ENCODE measurements around the gene SPATA2L.
A peak's percentile ranks its signal among the peaks of the same experiment; 100 is the strongest.

The SPATA2L gene

GRCh38 chr16:89720813-89721545, 19.5 kb upstream of the SPATA2L start, which contains the start of the genes VPS9D1 and ZNF276:
VPS9D1 (minus strand) TSS chr16:89720898; CDS start chr16:89720861, 37 bp downstream.
ZNF276 (plus strand) TSS chr16:89721537; CDS start chr16:89721641, 104 bp downstream.
- no peaks in the 10 kb centered on the region for H3K9me3 ChIP-seq
- peak within 1 kb of the TSS; percentile 71 for H3K4me3 ChIP-seq
- in situ Hi-C loops (cut with MboI; ENCODE audit: low sequenced_read_pairs), result no loop called here
- peaks cover 5% of the 10 kb centered on the region; the same call in 1 of the 2 replicates for H3K4me1 ChIP-seq
- no peaks in the 10 kb centered on the region for H3K27me3 ChIP-seq (ENCODE audit: low read depth)
- peaks cover 34% of the 10 kb centered on the region for H3K36me3 ChIP-seq (replicated peaks)
- DNase-seq (ENCODE audit: low spot score in 2 of 2), result peak; percentile 73 to 88

GRCh38 chr16:89720551-89720812, 19.0 kb upstream of the SPATA2L start:
- Histone ChIP-seq H3K4me1 (peaks cover 5% of the 10 kb centered on the region; the same call in 1 of the 2 replicates), H3K27me3 (ENCODE audit: low read depth) (no peaks in the 10 kb centered on the region), H3K9me3 (no peaks in the 10 kb centered on the region), H3K36me3 (replicated peaks) (peaks cover 33% of the 10 kb centered on the region), H3K4me3 (peak overlapping the region; percentile 71)
- in situ Hi-C loops (cut with MboI; ENCODE audit: low sequenced_read_pairs), result no loop called here
- peak; percentile 40 to 80 for DNase-seq (ENCODE audit: low spot score in 2 of 2)

- DNase-seq (ENCODE audit: low spot score in 2 of 2), result no peak
- H3K36me3 ChIP-seq (replicated peaks), result peaks cover 36% of the 10 kb centered on the region
- in situ Hi-C loops (cut with MboI; ENCODE audit: low sequenced_read_pairs), result no loop called here
- no peaks in the 10 kb centered on the region for H3K27me3 ChIP-seq (ENCODE audit: low read depth)
- H3K9me3 ChIP-seq, result no peaks in the 10 kb centered on the region
- no peak overlapping the region for H3K4me3 ChIP-seq
- H3K4me1 ChIP-seq, result peaks cover 5% of the 10 kb centered on the region; the same call in 1 of the 2 replicates
Measured at GRCh38 chr16:89717688-89718505, 16.4 kb upstream of the SPATA2L start.

GRCh38 chr16:89716916-89717687, 15.6 kb upstream of the SPATA2L start:
- H3K9me3 ChIP-seq, result no peaks in the 10 kb centered on the region
- H3K27me3 ChIP-seq (ENCODE audit: low read depth), result no peaks in the 10 kb centered on the region
- H3K36me3 ChIP-seq (replicated peaks), result peaks cover 38% of the 10 kb centered on the region
- H3K4me3 ChIP-seq, result no peak overlapping the region
- in situ Hi-C loops (cut with MboI; ENCODE audit: low sequenced_read_pairs), result no loop called here
- H3K4me1 ChIP-seq, result 0 out of 2 replicates have a peak, but pooled peaks cover 5% of the 10 kb centered on the region
- no peak for DNase-seq (ENCODE audit: low spot score in 2 of 2)

- no peak overlapping the region for H3K4me3 ChIP-seq
- DNase-seq (ENCODE audit: low spot score in 2 of 2), result no peak
- in situ Hi-C loops (cut with MboI; ENCODE audit: low sequenced_read_pairs), result no loop called here
- H3K27me3 ChIP-seq (ENCODE audit: low read depth), result no peaks in the 10 kb centered on the region
- H3K36me3 ChIP-seq (replicated peaks), result peaks cover 38% of the 10 kb centered on the region
- H3K9me3 ChIP-seq, result no peaks in the 10 kb centered on the region
- 0 out of 2 replicates have a peak, but pooled peaks cover 5% of the 10 kb centered on the region for H3K4me1 ChIP-seq
Measured at GRCh38 chr16:89716493-89716892, 15.0 kb upstream of the SPATA2L start.

- in situ Hi-C loops (cut with MboI; ENCODE audit: low sequenced_read_pairs), result no loop called here
- Histone ChIP-seq H3K4me1 (0 out of 2 replicates have a peak, but pooled peaks cover 3% of the 10 kb centered on the region), H3K4me3 (peak overlapping the region; percentile 87), H3K36me3 (replicated peaks) (peaks cover 36% of the 10 kb centered on the region), H3K27me3 (ENCODE audit: low read depth) (no peaks in the 10 kb centered on the region), H3K9me3 (no peaks in the 10 kb centered on the region)
- DNase-seq (ENCODE audit: low spot score in 2 of 2), result no peak
Measured at GRCh38 chr16:89712274-89712781, 10.8 kb upstream of the SPATA2L start.

- DNase-seq (ENCODE audit: low spot score in 2 of 2), result peak; percentile 51 to 91
- Histone ChIP-seq H3K4me3 (peak overlapping the region; percentile 87), H3K27me3 (ENCODE audit: low read depth) (no peaks in the 10 kb centered on the region), H3K4me1 (0 out of 2 replicates have a peak, but pooled peaks cover 3% of the 10 kb centered on the region), H3K36me3 (replicated peaks) (peaks cover 36% of the 10 kb centered on the region), H3K9me3 (no peaks in the 10 kb centered on the region)
- in situ Hi-C loops (cut with MboI; ENCODE audit: low sequenced_read_pairs), result no loop called here
Measured at GRCh38 chr16:89711601-89712273, 10.2 kb upstream of the SPATA2L start.

GRCh38 chr16:89710709-89711564, 9.4 kb upstream of the SPATA2L start:
- no peak for DNase-seq (ENCODE audit: low spot score in 2 of 2)
- in situ Hi-C loops (cut with MboI; ENCODE audit: low sequenced_read_pairs), result no loop called here
- peaks cover 6% of the 10 kb centered on the region; the same call in 1 of the 2 replicates for H3K4me1 ChIP-seq
- H3K9me3 ChIP-seq, result no peaks in the 10 kb centered on the region
- no peaks in the 10 kb centered on the region for H3K27me3 ChIP-seq (ENCODE audit: low read depth)
- H3K36me3 ChIP-seq (replicated peaks), result peaks cover 30% of the 10 kb centered on the region
- no peak overlapping the region for H3K4me3 ChIP-seq

- no peaks in the 10 kb centered on the region for H3K9me3 ChIP-seq
- peaks cover 6% of the 10 kb centered on the region; the same call in 1 of the 2 replicates for H3K4me1 ChIP-seq
- in situ Hi-C loops (cut with MboI; ENCODE audit: low sequenced_read_pairs), result no loop called here
- peaks cover 23% of the 10 kb centered on the region for H3K36me3 ChIP-seq (replicated peaks)
- H3K4me3 ChIP-seq, result no peak overlapping the region
- H3K27me3 ChIP-seq (ENCODE audit: low read depth), result no peaks in the 10 kb centered on the region
- no peak for DNase-seq (ENCODE audit: low spot score in 2 of 2)
Measured at GRCh38 chr16:89709716-89710432, 8.4 kb upstream of the SPATA2L start.

GRCh38 chr16:89709166-89709565, 7.7 kb upstream of the SPATA2L start:
- no peak for DNase-seq (ENCODE audit: low spot score in 2 of 2)
- Histone ChIP-seq H3K4me3 (no peak overlapping the region), H3K27me3 (ENCODE audit: low read depth) (no peaks in the 10 kb centered on the region), H3K9me3 (no peaks in the 10 kb centered on the region), H3K4me1 (peaks cover 6% of the 10 kb centered on the region; the same call in 1 of the 2 replicates), H3K36me3 (replicated peaks) (peaks cover 16% of the 10 kb centered on the region)
- in situ Hi-C loops (cut with MboI; ENCODE audit: low sequenced_read_pairs), result no loop called here

- Histone ChIP-seq H3K9me3 (no peaks in the 10 kb centered on the region), H3K27me3 (ENCODE audit: low read depth) (no peaks in the 10 kb centered on the region), H3K4me3 (no peak overlapping the region), H3K36me3 (replicated peaks) (peaks cover 9% of the 10 kb centered on the region), H3K4me1 (peaks cover 6% of the 10 kb centered on the region; the same call in 1 of the 2 replicates)
- no peak for DNase-seq (ENCODE audit: low spot score in 2 of 2)
- in situ Hi-C loops (cut with MboI; ENCODE audit: low sequenced_read_pairs), result no loop called here
Measured at GRCh38 chr16:89708481-89708931, 7.0 kb upstream of the SPATA2L start.

GRCh38 chr16:89707695-89708094, 6.2 kb upstream of the SPATA2L start:
- no peak for DNase-seq (ENCODE audit: low spot score in 2 of 2)
- H3K9me3 ChIP-seq, result no peaks in the 10 kb centered on the region
- peaks cover 4% of the 10 kb centered on the region; the same call in 1 of the 2 replicates for H3K4me1 ChIP-seq
- H3K36me3 ChIP-seq (replicated peaks), result peaks cover under 1% of the 10 kb centered on the region
- in situ Hi-C loops (cut with MboI; ENCODE audit: low sequenced_read_pairs), result no loop called here
- no peaks in the 10 kb centered on the region for H3K27me3 ChIP-seq (ENCODE audit: low read depth)
- no peak overlapping the region for H3K4me3 ChIP-seq

Data from HAP-1 (cell line).